H9 (cell line): ENCODE measurements around the gene GNGT2. TPM values are rescaled to one million over a fixed set of nuclear protein-coding genes. Genes with fewer than 3 reads are reported as not detected.

Experiments used
- DNase-seq: peaks from one replicate; pipeline ENCODE4 v3.0.0-alpha.2; 2017
- H2AFZ ChIP-seq: one replicate; pipeline ENCODE4 v1.6.1; 2013; ENCODE audit warnings: mild to moderate bottlenecking, low read length, control low read depth, moderate library complexity
- H2AK5ac ChIP-seq: 2 replicates; pipeline ENCODE4 v1.6.1; 2013; ENCODE audit warnings: low read length, control low read depth, mixed read lengths; ENCODE audit not compliant: insufficient read length
- H2BK120ac ChIP-seq: one replicate; pipeline ENCODE4 v1.6.1; 2013; ENCODE audit warnings: low read depth, mild to moderate bottlenecking, low read length, control low read depth, inconsistent platforms; ENCODE audit not compliant: poor library complexity, severe bottlenecking
- H2BK12ac ChIP-seq: 2 replicates; pipeline ENCODE4 v1.6.1; 2013; ENCODE audit warnings: low read length, control low read depth, mixed read lengths, low read depth; ENCODE audit not compliant: insufficient read length
- H2BK15ac ChIP-seq: 2 replicates; pipeline ENCODE4 v1.6.1; 2013; ENCODE audit warnings: low read depth, low read length, control low read depth
- H2BK20ac ChIP-seq: one replicate; pipeline ENCODE4 v1.6.1; 2013; ENCODE audit warnings: low read depth, mild to moderate bottlenecking, low read length, control low read depth, inconsistent platforms; ENCODE audit not compliant: poor library complexity, severe bottlenecking
- H2BK5ac ChIP-seq: 2 replicates; pipeline ENCODE4 v1.6.1; 2013; ENCODE audit warnings: low read length, control low read depth, mixed read lengths; ENCODE audit not compliant: insufficient read length
- H3K14ac ChIP-seq: 2 replicates; pipeline ENCODE4 v1.6.1; 2013; ENCODE audit warnings: low read length, control low read depth; ENCODE audit not compliant: insufficient read depth
- H3K18ac ChIP-seq: 2 replicates; pipeline ENCODE4 v1.6.1; 2013; ENCODE audit warnings: low read depth, mild to moderate bottlenecking, mixed read lengths, low read length, control low read depth; ENCODE audit not compliant: insufficient read length
- H3K23ac ChIP-seq: 2 replicates; pipeline ENCODE4 v1.6.1; 2013; ENCODE audit warnings: low read length, control low read depth, mixed read lengths, low read depth; ENCODE audit not compliant: insufficient read length
- H3K23me2 ChIP-seq: 2 replicates; pipeline ENCODE4 v1.6.1; 2013; ENCODE audit warnings: low read depth, mild to moderate bottlenecking, mixed read lengths, low read length, control low read depth; ENCODE audit not compliant: insufficient read length, poor library complexity, severe bottlenecking
- H3K27ac ChIP-seq: 2 replicates; pipeline ENCODE4 v1.5.1; 2013; ENCODE audit warnings: low read length, control low read depth, mixed read lengths, low read depth; ENCODE audit not compliant: insufficient read length
- H3K27me3 ChIP-seq: 2 replicates; pipeline ENCODE4 v1.6.1; 2013; ENCODE audit warnings: low read length, control low read depth, inconsistent platforms; ENCODE audit not compliant: insufficient read depth
- H3K4ac ChIP-seq: 2 replicates; pipeline ENCODE4 v1.6.1; 2013; ENCODE audit warnings: low read depth, mild to moderate bottlenecking, control low read depth, inconsistent platforms, low read length, moderate library complexity
- H3K4me1 ChIP-seq: 2 replicates; pipeline ENCODE4 v1.6.1; 2013; ENCODE audit warnings: low read length, control low read depth, inconsistent platforms; ENCODE audit not compliant: insufficient read depth
- H3K4me2 ChIP-seq: 2 replicates; pipeline ENCODE4 v1.6.1; 2013; ENCODE audit warnings: low read length, control low read depth, mixed read lengths; ENCODE audit not compliant: insufficient read length, insufficient read depth
- H3K56ac ChIP-seq: 2 replicates; pipeline ENCODE4 v1.6.1; 2013; ENCODE audit warnings: low read depth, mild to moderate bottlenecking, mixed read lengths, low read length, control low read depth; ENCODE audit not compliant: insufficient read length
- H3K79me1 ChIP-seq: 2 replicates; pipeline ENCODE4 v1.6.1; 2013; ENCODE audit warnings: low read depth, mild to moderate bottlenecking, moderate library complexity, low read length, control low read depth, inconsistent platforms; ENCODE audit not compliant: insufficient read depth, poor library complexity, severe bottlenecking
- H3K79me2 ChIP-seq: 2 replicates; pipeline ENCODE4 v1.6.1; 2013; ENCODE audit warnings: low read length, control low read depth, inconsistent platforms; ENCODE audit not compliant: insufficient read depth
- H3K9ac ChIP-seq: 2 replicates; pipeline ENCODE4 v1.6.1; 2013; ENCODE audit warnings: low read length, control low read depth, mixed read lengths; ENCODE audit not compliant: insufficient read length; ENCODE audit errors: extremely low read depth
- H3K9me3 ChIP-seq: one replicate; pipeline ENCODE4 v1.6.1; 2013; ENCODE audit warnings: low read depth, low read length, inconsistent platforms; ENCODE audit not compliant: control insufficient read depth
- H3T11ph ChIP-seq: one replicate; pipeline ENCODE4 v1.6.1; 2013; ENCODE audit warnings: mild to moderate bottlenecking, low read length, control low read depth, inconsistent platforms
- H4K20me1 ChIP-seq: one replicate; pipeline ENCODE4 v1.6.1; 2013; ENCODE audit not compliant: control insufficient read depth, insufficient read length, insufficient read depth
- H4K5ac ChIP-seq: 2 replicates; pipeline ENCODE4 v1.6.1; 2013; ENCODE audit warnings: low read depth, mild to moderate bottlenecking, mixed read lengths, low read length, control low read depth; ENCODE audit not compliant: insufficient read length
- H4K8ac ChIP-seq: replicated peaks from 2 replicates; pipeline ENCODE4 v1.6.1; 2013; ENCODE audit warnings: low read length, control low read depth, mixed read lengths, low read depth; ENCODE audit not compliant: insufficient read length
- H4K91ac ChIP-seq: 2 replicates; pipeline ENCODE4 v1.6.1; 2013; ENCODE audit warnings: low read depth, mild to moderate bottlenecking, moderate library complexity, mixed read lengths, low read length, control low read depth; ENCODE audit not compliant: insufficient read length
- H3K27ac Mint-ChIP-seq, 3 experiments: 2 replicates in 2 of 3; 3 replicates in 1 of 3; pipeline ENCODE4 v1.8.0; 2020 to 2021; ENCODE audit warnings: mixed read lengths in 3 of 3, mild to moderate bottlenecking in 1 of 3, moderate library complexity in 1 of 3
- H3K27me3 Mint-ChIP-seq: 2 replicates; pipeline ENCODE4 v1.8.0; 2021; ENCODE audit warnings: low read depth, mild to moderate bottlenecking, moderate library complexity, mixed read lengths
- H3K36me3 Mint-ChIP-seq, 3 experiments: 2 replicates in 2 of 3; 3 replicates in 1 of 3; pipeline ENCODE4 v1.8.0; 2020 to 2021; ENCODE audit warnings: low read depth in 3 of 3, mixed read lengths in 3 of 3; ENCODE audit not compliant: insufficient read depth in 1 of 3
- H3K4me1 Mint-ChIP-seq, 2 experiments: 2 replicates each; pipeline ENCODE4 v1.8.0; 2020; ENCODE audit warnings: mixed read lengths in 2 of 2
- H3K4me3 Mint-ChIP-seq, 2 experiments: 2 replicates in 1 of 2; 3 replicates in 1 of 2; pipeline ENCODE4 v1.8.0; 2020 to 2021; ENCODE audit warnings: mild to moderate bottlenecking in 2 of 2, mixed read lengths in 2 of 2, moderate library complexity in 1 of 2
- H3K9me3 Mint-ChIP-seq, 2 experiments: 2 replicates in 1 of 2; 3 replicates in 1 of 2; pipeline ENCODE4 v1.8.0; 2020; ENCODE audit warnings: mild to moderate bottlenecking in 2 of 2, mixed read lengths in 2 of 2, moderate library complexity in 1 of 2
- CTCF ChIP-seq: fragments of 200-600 bp; sonication (generic); conservative IDR thresholded peaks from 3 replicates; pipeline ENCODE4 v1.8.0; 2021; ENCODE audit warnings: antibody characterized with exemption, mild to moderate bottlenecking
- WGBS: extraction: QIAGEN DNeasy Blood & Tissue Kit; methylation state at CpG from one replicate; pipeline ENCODE4 v1.1.7; 2013; ENCODE audit warnings: missing lambda C conversion rate, low lambda C conversion rate, mixed read lengths; ENCODE audit not compliant: insufficient read length; ENCODE audit errors: extremely low coverage; 5-methylcytosine and 5-hydroxymethylcytosine counted together
- total RNA-seq: library from RNA; stranded (reverse); gene quantifications from 2 replicates; pipeline ENCODE4 v1.2.1, GENCODE V29; 2021

Gene GNGT2
- total RNA-seq, 1 experiment from 2014 or later, result 0.42 TPM

- H3K9ac ChIP-seq, result no peak overlapping the region
- H3K14ac ChIP-seq, result no peak overlapping the region
- H4K5ac ChIP-seq, result no peak overlapping the region
- no peaks in the 10 kb centered on the region for H4K20me1 ChIP-seq
- Mint-ChIP-seq H3K4me1 (peaks cover 22 to 27% of the 10 kb centered on the region in 2 experiments), H3K27me3 (peaks cover 19% of the 10 kb centered on the region), H3K27ac (peak overlapping the region in 1 of 3 experiments; percentile 81; a peak in 1 of 7 replicates), H3K4me3 (no peak overlapping the region), H3K36me3 (no peaks in the 10 kb centered on the region; a peak in 1 of 7 replicates), H3K9me3 (no peaks in the 10 kb centered on the region)
- H3K4ac ChIP-seq, result no peak overlapping the region
- H2AFZ ChIP-seq, result no peak overlapping the region
- no peak overlapping the region for H3T11ph ChIP-seq
- no peak overlapping the region for H3K27ac ChIP-seq
- no peaks in the 10 kb centered on the region for H3K23me2 ChIP-seq
- no peaks in the 10 kb centered on the region for H3K27me3 ChIP-seq
- no peaks in the 10 kb centered on the region for H3K79me1 ChIP-seq
- H3K4me1 ChIP-seq, result 0 out of 2 replicates have a peak, but pooled peaks cover 2% of the 10 kb centered on the region
- no CpG with 5 or more reads among the region's 11 CpGs for WGBS
- no peak overlapping the region for H2BK120ac ChIP-seq
- no peak overlapping the region for H4K8ac ChIP-seq
- TF ChIP-seq CTCF, result no peak
- no peak overlapping the region for H3K18ac ChIP-seq
- H3K79me2 ChIP-seq, result no peaks in the 10 kb centered on the region
- no peaks in the 10 kb centered on the region for H3K9me3 ChIP-seq
- no peak for DNase-seq
- no peak overlapping the region for H2BK15ac ChIP-seq
- no peak overlapping the region for H4K91ac ChIP-seq
- H2BK20ac ChIP-seq, result no peak overlapping the region
- H3K4me2 ChIP-seq, result no peak overlapping the region
- no peak overlapping the region for H2BK5ac ChIP-seq
- no peak overlapping the region for H2BK12ac ChIP-seq
- H3K23ac ChIP-seq, result no peak overlapping the region
- no peak overlapping the region for H2AK5ac ChIP-seq
- no peak overlapping the region for H3K56ac ChIP-seq
These were observed 6.7 kb upstream of the GNGT2 start for GRCh38 chr17:49216953-49217650.
